Liver (tissue), 9 donors: ENCODE data around the gene CHRNB1. TPM values are rescaled to one million over a fixed set of nuclear protein-coding genes. Genes with fewer than 3 reads are reported as not detected.

ENCODE experiments used
- DNase-seq: peaks from one replicate; pipeline ENCODE4 v3.0.0-alpha.2; 2017; ENCODE audit warnings: low spot score
- H3K27ac ChIP-seq, 2 donors: one replicate each; pipeline ENCODE4 v1.7.0; 2013; ENCODE audit warnings: inconsistent platforms in 2 of 2, low read length in 2 of 2, control low read depth in 1 of 2, low read depth in 1 of 2, mild to moderate bottlenecking in 1 of 2
- H3K27me3 ChIP-seq, 4 donors: one replicate each; pipeline versions ENCODE4 v1.6.1 to v1.7.0; 2013; ENCODE audit warnings: low read length in 3 of 4, inconsistent platforms in 1 of 4, mild to moderate bottlenecking in 1 of 4, moderate library complexity in 1 of 4; ENCODE audit not compliant: control insufficient read depth in 4 of 4, insufficient read depth in 4 of 4
- H3K36me3 ChIP-seq, 4 donors: one replicate each; pipeline versions ENCODE4 v1.6.1 to v1.7.0; 2013; ENCODE audit warnings: low read length in 3 of 4, mild to moderate bottlenecking in 3 of 4, low read depth in 1 of 4, moderate library complexity in 1 of 4; ENCODE audit not compliant: control insufficient read depth in 4 of 4, insufficient read depth in 3 of 4
- H3K4me1 ChIP-seq, 4 donors: one replicate each; pipeline versions ENCODE4 v1.6.1 to v1.7.0; 2013; ENCODE audit warnings: low read length in 3 of 4, mild to moderate bottlenecking in 3 of 4, moderate library complexity in 1 of 4; ENCODE audit not compliant: control insufficient read depth in 4 of 4, insufficient read depth in 4 of 4
- H3K4me3 ChIP-seq, 3 donors: one replicate each; pipeline versions ENCODE4 v1.6.1 to v1.7.0; 2013; ENCODE audit warnings: low read length in 3 of 3, control low read depth in 1 of 3, low read depth in 1 of 3, mild to moderate bottlenecking in 1 of 3
- H3K9ac ChIP-seq, 2 donors: one replicate each; pipeline ENCODE4 v1.7.0; 2013; ENCODE audit warnings: low read length in 2 of 2, mild to moderate bottlenecking in 2 of 2, moderate library complexity in 2 of 2, control low read depth in 1 of 2, low read depth in 1 of 2
- H3K9me3 ChIP-seq, 4 donors: one replicate each; pipeline versions ENCODE4 v1.6.1 to v1.7.0; 2013; ENCODE audit warnings: low read length in 3 of 4; ENCODE audit not compliant: control insufficient read depth in 4 of 4
- EGR1 ChIP-seq, 2 donors: IDR thresholded peaks; 2 replicates each; pipeline ENCODE4 v1.6.1; 2016 to 2018; ENCODE audit warnings: antibody characterized with exemption in 2 of 2, low read depth in 2 of 2
- FOXA1 ChIP-seq: IDR thresholded peaks from 2 replicates; pipeline ENCODE4 v1.6.1; 2016; ENCODE audit warnings: antibody characterized with exemption
- FOXA2 ChIP-seq: IDR thresholded peaks from 2 replicates; pipeline ENCODE4 v1.6.1; 2016; ENCODE audit warnings: antibody characterized with exemption
- GABPA ChIP-seq, 2 donors: IDR thresholded peaks in 1 of 2; conservative IDR thresholded peaks in 1 of 2; 2 replicates each; pipeline ENCODE4 v1.6.1; 2016; ENCODE audit warnings: antibody characterized with exemption in 2 of 2, mild to moderate bottlenecking in 1 of 2, moderate library complexity in 1 of 2
- HNF4G ChIP-seq: IDR thresholded peaks from 2 replicates; pipeline ENCODE4 v1.6.1; 2016; ENCODE audit warnings: antibody characterized with exemption
- RAD21 ChIP-seq, 2 donors: IDR thresholded peaks; 2 replicates each; pipeline ENCODE4 v1.6.1; 2016; ENCODE audit warnings: antibody characterized with exemption in 2 of 2, mild to moderate bottlenecking in 2 of 2
- SP1 ChIP-seq: IDR thresholded peaks from 2 replicates; pipeline ENCODE4 v1.6.1; 2018; ENCODE audit warnings: antibody characterized with exemption, mild to moderate bottlenecking
- WGBS: extraction: QIAGEN DNeasy Blood & Tissue Kit; methylation state at CpG from one replicate; pipeline ENCODE4 v1.1.7; 2013; 5-methylcytosine and 5-hydroxymethylcytosine counted together
- polyA plus RNA-seq, 2 donors: library from polyadenylated mRNA; stranded (reverse) in 1 of 2; unstranded in 1 of 2; fragments of 200-250 nt in 1 of 2; fragments of >200 nt in 1 of 2; fragmentation: Nextera tagmentation in 1 of 2; extraction: Ambion mirVana in 1 of 2; gene quantifications; one replicate each; pipeline versions ENCODE4 v1.2.1 to v1.2.3, GENCODE V29; 2013 to 2015
- total RNA-seq, 2 donors: library from RNA; depleted of rRNA; stranded (reverse); fragments of >200 nt; gene quantifications; one replicate each; pipeline ENCODE4 v1.2.3, GENCODE V29; 2014
- TF ChIP-seq, protein P1 (sequence below): IDR thresholded peaks from 2 replicates; pipeline ENCODE4 v1.6.1; 2016; ENCODE audit warnings: antibody characterized with exemption
- TF ChIP-seq, protein P2 (sequence below): fragments of 150-350 bp; IDR thresholded peaks from 2 replicates; pipeline ENCODE4 v1.5.1; 2017; ENCODE audit warnings: improper control_type of control experiment, low read depth, low read length; ENCODE audit not compliant: missing input control
- donor health status: healthy.
- donor health status: healthy.
- donor health status: healthy.
- donor health status: healthy.
- donor health status: healthy.

The CHRNB1 gene
- total and polyA plus RNA-seq, 4 donors, result 4.2 to 11.5 (median 7.2) TPM

DNA sequence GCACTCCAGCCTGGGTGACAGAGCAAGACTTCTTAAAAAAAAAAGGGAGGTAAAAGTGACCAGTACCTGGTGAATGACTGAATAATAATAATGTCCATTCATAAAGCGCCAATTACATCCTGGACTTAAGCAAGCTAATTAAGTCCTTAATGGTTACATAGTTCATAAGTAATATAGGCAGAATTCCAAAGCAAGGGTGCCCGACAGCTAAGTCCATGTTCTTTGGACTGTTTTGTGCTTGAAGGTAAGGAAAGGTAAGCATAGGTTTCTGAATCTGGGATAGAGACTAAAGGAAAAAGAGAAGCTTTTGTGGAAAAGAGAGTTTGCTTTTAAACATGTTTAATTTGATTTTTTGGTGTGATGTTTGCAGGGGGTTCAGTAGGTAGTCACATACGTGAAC lies 49.1 kb downstream of the CHRNB1 start (continued):
- TF ChIP-seq RAD21 (IDR thresholded peaks at IDR 0.05) (no peak), HNF4G (no peak), EGR1 (IDR thresholded peaks at IDR 0.05; ENCODE audit: low read depth in 2 of 2) (no peak)

DNA sequence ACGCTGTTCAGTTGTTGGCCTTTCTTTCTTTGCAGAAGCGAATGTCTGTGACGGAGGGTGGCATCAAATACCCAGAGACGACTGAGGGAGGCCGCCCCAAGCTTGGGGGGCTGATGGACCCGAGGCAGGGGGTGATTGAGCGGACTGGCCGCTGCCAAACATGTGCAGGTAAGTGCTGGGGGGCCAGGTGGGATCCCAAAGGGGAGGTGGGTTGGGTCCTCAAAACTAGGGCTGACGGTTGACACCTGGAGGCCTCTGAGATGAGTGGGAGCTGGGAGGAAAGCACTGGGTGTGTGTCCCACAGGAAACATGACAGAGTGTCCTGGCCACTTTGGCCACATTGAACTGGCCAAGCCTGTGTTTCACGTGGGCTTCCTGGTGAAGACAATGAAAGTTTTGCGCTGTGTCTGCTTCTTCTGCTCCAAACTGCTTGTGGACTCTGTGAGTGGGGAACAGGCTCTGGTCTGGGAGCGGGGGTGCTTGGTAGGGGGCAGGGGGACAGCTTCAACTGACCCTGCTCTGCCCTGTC lies 51.1 kb downstream of the CHRNB1 start:
- H3K4me1 ChIP-seq, result peaks cover 0 to 10% (median 4%) of the 10 kb centered on the region in 4 donors
- peaks cover 21 to 49% (median 39%) of the 10 kb centered on the region in 4 donors for H3K36me3 ChIP-seq
- H3K9me3 ChIP-seq, result no peaks in the 10 kb centered on the region
- TF ChIP-seq GABPA (IDR thresholded peaks at IDR 0.05 in 1 of 2, conservative IDR thresholded peaks at IDR 0.05 in 1 of 2) (no peak), FOXA1 (no peak), HNF4G (no peak), FOXA2 (no peak)
- TF ChIP-seq, protein P1, sequence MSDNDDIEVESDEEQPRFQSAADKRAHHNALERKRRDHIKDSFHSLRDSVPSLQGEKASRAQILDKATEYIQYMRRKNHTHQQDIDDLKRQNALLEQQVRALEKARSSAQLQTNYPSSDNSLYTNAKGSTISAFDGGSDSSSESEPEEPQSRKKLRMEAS, result no peak
- H3K9ac ChIP-seq, result no peak overlapping the region
- H3K4me3 ChIP-seq, result no peak overlapping the region
- 93% methylated on average over 12 of the region's 12 CpGs for WGBS
- H3K27me3 ChIP-seq, result no peaks in the 10 kb centered on the region
- no peak for DNase-seq
- no peak overlapping the region for H3K27ac ChIP-seq

DNA sequence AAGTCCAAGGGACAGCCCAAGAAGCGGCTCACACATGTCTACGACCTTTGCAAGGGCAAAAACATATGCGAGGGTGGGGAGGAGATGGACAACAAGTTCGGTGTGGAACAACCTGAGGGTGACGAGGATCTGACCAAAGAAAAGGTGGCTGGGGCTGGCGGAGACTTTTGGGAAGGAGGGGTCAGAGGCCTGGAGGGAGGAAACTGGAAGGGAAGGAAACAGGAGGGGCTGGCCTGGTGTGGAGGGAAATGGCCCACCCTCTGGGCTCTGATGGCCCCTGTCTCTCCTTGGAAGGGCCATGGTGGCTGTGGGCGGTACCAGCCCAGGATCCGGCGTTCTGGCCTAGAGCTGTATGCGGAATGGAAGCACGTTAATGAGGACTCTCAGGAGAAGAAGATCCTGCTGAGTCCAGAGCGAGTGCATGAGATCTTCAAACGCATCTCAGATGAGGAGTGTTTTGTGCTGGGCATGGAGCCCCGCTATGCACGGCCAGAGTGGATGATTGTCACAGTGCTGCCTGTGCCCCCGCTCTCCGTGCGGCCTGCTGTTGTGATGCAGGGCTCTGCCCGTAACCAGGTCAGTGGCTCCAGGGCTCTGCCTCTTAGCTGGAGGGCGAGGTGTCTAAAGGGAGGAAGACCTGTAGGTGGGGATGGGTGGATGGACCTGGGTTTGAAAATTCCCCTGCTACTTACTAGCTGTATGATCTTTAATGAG lies 51.8 kb downstream of the CHRNB1 start:
- no peak for DNase-seq
- TF ChIP-seq SP1, result no peak

DNA sequence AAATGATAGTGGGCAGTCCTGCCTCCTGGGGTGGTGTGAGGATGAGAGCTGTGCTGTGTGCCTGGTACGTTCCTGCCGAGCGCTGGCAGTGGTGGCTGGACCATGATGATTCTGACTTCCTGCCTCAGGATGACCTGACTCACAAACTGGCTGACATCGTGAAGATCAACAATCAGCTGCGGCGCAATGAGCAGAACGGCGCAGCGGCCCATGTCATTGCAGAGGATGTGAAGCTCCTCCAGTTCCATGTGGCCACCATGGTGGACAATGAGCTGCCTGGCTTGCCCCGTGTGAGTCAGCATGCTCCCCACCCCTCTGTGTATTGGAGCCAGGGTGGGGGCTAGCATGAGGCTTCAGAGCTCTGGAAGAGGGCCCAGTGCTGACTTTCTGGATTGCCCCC lies 52.4 kb downstream of the CHRNB1 start:
- H3K4me3 ChIP-seq, result no peak overlapping the region
- H3K36me3 ChIP-seq, result peaks cover 28 to 61% (median 51%) of the 10 kb centered on the region in 4 donors
- 88% methylated on average over 10 of the region's 10 CpGs for whole genome bisulfite sequencing
- no peaks in the 10 kb centered on the region for H3K9me3 ChIP-seq
- peaks cover 0 to 2% (median 0%) of the 10 kb centered on the region in 4 donors for H3K4me1 ChIP-seq
- TF ChIP-seq, protein P2, sequence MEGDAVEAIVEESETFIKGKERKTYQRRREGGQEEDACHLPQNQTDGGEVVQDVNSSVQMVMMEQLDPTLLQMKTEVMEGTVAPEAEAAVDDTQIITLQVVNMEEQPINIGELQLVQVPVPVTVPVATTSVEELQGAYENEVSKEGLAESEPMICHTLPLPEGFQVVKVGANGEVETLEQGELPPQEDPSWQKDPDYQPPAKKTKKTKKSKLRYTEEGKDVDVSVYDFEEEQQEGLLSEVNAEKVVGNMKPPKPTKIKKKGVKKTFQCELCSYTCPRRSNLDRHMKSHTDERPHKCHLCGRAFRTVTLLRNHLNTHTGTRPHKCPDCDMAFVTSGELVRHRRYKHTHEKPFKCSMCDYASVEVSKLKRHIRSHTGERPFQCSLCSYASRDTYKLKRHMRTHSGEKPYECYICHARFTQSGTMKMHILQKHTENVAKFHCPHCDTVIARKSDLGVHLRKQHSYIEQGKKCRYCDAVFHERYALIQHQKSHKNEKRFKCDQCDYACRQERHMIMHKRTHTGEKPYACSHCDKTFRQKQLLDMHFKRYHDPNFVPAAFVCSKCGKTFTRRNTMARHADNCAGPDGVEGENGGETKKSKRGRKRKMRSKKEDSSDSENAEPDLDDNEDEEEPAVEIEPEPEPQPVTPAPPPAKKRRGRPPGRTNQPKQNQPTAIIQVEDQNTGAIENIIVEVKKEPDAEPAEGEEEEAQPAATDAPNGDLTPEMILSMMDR, result no peak
- TF ChIP-seq SP1, result no peak
- no peak overlapping the region for H3K27ac ChIP-seq
- no peak overlapping the region for H3K9ac ChIP-seq
- H3K27me3 ChIP-seq, result no peaks in the 10 kb centered on the region
- no peak for DNase-seq

More for the DNA sequence above, 51.8 kb downstream of the CHRNB1 start:
- Histone ChIP-seq H3K4me1 (peaks cover 0 to 8% (median 2%) of the 10 kb centered on the region in 4 donors), H3K36me3 (peaks cover 25 to 55% (median 45%) of the 10 kb centered on the region in 4 donors), H3K27ac (no peak overlapping the region), H3K9ac (no peak overlapping the region), H3K4me3 (no peak overlapping the region), H3K27me3 (no peaks in the 10 kb centered on the region), H3K9me3 (no peaks in the 10 kb centered on the region)
- WGBS, result 84% methylated on average over 20 of the region's 20 CpGs
